Liver (tissue), 9 donors: ENCODE data around the gene ACTR3C. TPM values are rescaled to one million over a fixed set of nuclear protein-coding genes. Genes with fewer than 3 reads are reported as not detected.

Experiments
- DNase-seq: peaks from one replicate; pipeline ENCODE4 v3.0.0-alpha.2; 2017; ENCODE audit warnings: low spot score
- H3K27ac ChIP-seq, 2 donors: one replicate each; pipeline ENCODE4 v1.7.0; 2013; ENCODE audit warnings: inconsistent platforms in 2 of 2, low read length in 2 of 2, control low read depth in 1 of 2, low read depth in 1 of 2, mild to moderate bottlenecking in 1 of 2
- H3K27me3 ChIP-seq, 4 donors: one replicate each; pipeline versions ENCODE4 v1.6.1 to v1.7.0; 2013; ENCODE audit warnings: low read length in 3 of 4, inconsistent platforms in 1 of 4, mild to moderate bottlenecking in 1 of 4, moderate library complexity in 1 of 4; ENCODE audit not compliant: control insufficient read depth in 4 of 4, insufficient read depth in 4 of 4
- H3K36me3 ChIP-seq, 4 donors: one replicate each; pipeline versions ENCODE4 v1.6.1 to v1.7.0; 2013; ENCODE audit warnings: low read length in 3 of 4, mild to moderate bottlenecking in 3 of 4, low read depth in 1 of 4, moderate library complexity in 1 of 4; ENCODE audit not compliant: control insufficient read depth in 4 of 4, insufficient read depth in 3 of 4
- H3K4me1 ChIP-seq, 4 donors: one replicate each; pipeline versions ENCODE4 v1.6.1 to v1.7.0; 2013; ENCODE audit warnings: low read length in 3 of 4, mild to moderate bottlenecking in 3 of 4, moderate library complexity in 1 of 4; ENCODE audit not compliant: control insufficient read depth in 4 of 4, insufficient read depth in 4 of 4
- H3K4me3 ChIP-seq, 3 donors: one replicate each; pipeline versions ENCODE4 v1.6.1 to v1.7.0; 2013; ENCODE audit warnings: low read length in 3 of 3, control low read depth in 1 of 3, low read depth in 1 of 3, mild to moderate bottlenecking in 1 of 3
- H3K9ac ChIP-seq, 2 donors: one replicate each; pipeline ENCODE4 v1.7.0; 2013; ENCODE audit warnings: low read length in 2 of 2, mild to moderate bottlenecking in 2 of 2, moderate library complexity in 2 of 2, control low read depth in 1 of 2, low read depth in 1 of 2
- H3K9me3 ChIP-seq, 4 donors: one replicate each; pipeline versions ENCODE4 v1.6.1 to v1.7.0; 2013; ENCODE audit warnings: low read length in 3 of 4; ENCODE audit not compliant: control insufficient read depth in 4 of 4
- EGR1 ChIP-seq, 2 donors: IDR thresholded peaks; 2 replicates each; pipeline ENCODE4 v1.6.1; 2016 to 2018; ENCODE audit warnings: antibody characterized with exemption in 2 of 2, low read depth in 2 of 2
- FOXA1 ChIP-seq: IDR thresholded peaks from 2 replicates; pipeline ENCODE4 v1.6.1; 2016; ENCODE audit warnings: antibody characterized with exemption
- FOXA2 ChIP-seq: IDR thresholded peaks from 2 replicates; pipeline ENCODE4 v1.6.1; 2016; ENCODE audit warnings: antibody characterized with exemption
- GABPA ChIP-seq, 2 donors: IDR thresholded peaks in 1 of 2; conservative IDR thresholded peaks in 1 of 2; 2 replicates each; pipeline ENCODE4 v1.6.1; 2016; ENCODE audit warnings: antibody characterized with exemption in 2 of 2, mild to moderate bottlenecking in 1 of 2, moderate library complexity in 1 of 2
- HNF4A ChIP-seq, 2 donors: conservative IDR thresholded peaks; 2 replicates each; pipeline ENCODE4 v1.6.1; 2016; ENCODE audit warnings: antibody characterized with exemption in 2 of 2, mild to moderate bottlenecking in 2 of 2
- HNF4G ChIP-seq: IDR thresholded peaks from 2 replicates; pipeline ENCODE4 v1.6.1; 2016; ENCODE audit warnings: antibody characterized with exemption
- JUND ChIP-seq, 2 donors: IDR thresholded peaks; 2 replicates each; pipeline ENCODE4 v1.6.1; 2016; ENCODE audit warnings: antibody characterized with exemption in 2 of 2
- NR2F2 ChIP-seq: IDR thresholded peaks from 2 replicates; pipeline ENCODE4 v1.6.1; 2016; ENCODE audit warnings: antibody characterized with exemption
- RAD21 ChIP-seq, 2 donors: IDR thresholded peaks; 2 replicates each; pipeline ENCODE4 v1.6.1; 2016; ENCODE audit warnings: antibody characterized with exemption in 2 of 2, mild to moderate bottlenecking in 2 of 2
- RXRA ChIP-seq, 2 donors: IDR thresholded peaks; 2 replicates each; pipeline ENCODE4 v1.6.1; 2017 to 2018; ENCODE audit warnings: antibody characterized with exemption in 2 of 2, mild to moderate bottlenecking in 1 of 2
- SP1 ChIP-seq: IDR thresholded peaks from 2 replicates; pipeline ENCODE4 v1.6.1; 2018; ENCODE audit warnings: antibody characterized with exemption, mild to moderate bottlenecking
- TAF1 ChIP-seq: conservative IDR thresholded peaks from 2 replicates; pipeline ENCODE4 v1.6.1; 2016; ENCODE audit warnings: antibody characterized with exemption, mild to moderate bottlenecking
- YY1 ChIP-seq: IDR thresholded peaks from 2 replicates; pipeline ENCODE4 v1.6.1; 2016; ENCODE audit warnings: antibody characterized with exemption, mild to moderate bottlenecking
- WGBS: extraction: QIAGEN DNeasy Blood & Tissue Kit; methylation state at CpG from one replicate; pipeline ENCODE4 v1.1.7; 2013; 5-methylcytosine and 5-hydroxymethylcytosine counted together
- polyA plus RNA-seq, 2 donors: library from polyadenylated mRNA; stranded (reverse) in 1 of 2; unstranded in 1 of 2; fragments of 200-250 nt in 1 of 2; fragments of >200 nt in 1 of 2; fragmentation: Nextera tagmentation in 1 of 2; extraction: Ambion mirVana in 1 of 2; gene quantifications; one replicate each; pipeline versions ENCODE4 v1.2.1 to v1.2.3, GENCODE V29; 2013 to 2015
- total RNA-seq, 2 donors: library from RNA; depleted of rRNA; stranded (reverse); fragments of >200 nt; gene quantifications; one replicate each; pipeline ENCODE4 v1.2.3, GENCODE V29; 2014
- TF ChIP-seq, protein P1 (sequence below): fragments of 150-350 bp; IDR thresholded peaks from 2 replicates; pipeline ENCODE4 v1.5.1; 2017; ENCODE audit warnings: improper control_type of control experiment, low read depth, low read length; ENCODE audit not compliant: missing input control
- TF ChIP-seq, protein P2 (sequence below): IDR thresholded peaks from 2 replicates; pipeline ENCODE4 v1.6.1; 2016; ENCODE audit warnings: antibody characterized with exemption, mild to moderate bottlenecking
- TF ChIP-seq, protein P3 (sequence below): IDR thresholded peaks from 2 replicates; pipeline ENCODE4 v1.6.1; 2016; ENCODE audit warnings: antibody characterized with exemption
- TF ChIP-seq, protein P4 (sequence below): IDR thresholded peaks from 2 replicates; pipeline ENCODE4 v1.6.1; 2016; ENCODE audit warnings: antibody characterized with exemption
- TF ChIP-seq, protein P5 (sequence below): IDR thresholded peaks from 2 replicates; pipeline ENCODE4 v1.6.1; 2016; ENCODE audit warnings: antibody characterized with exemption
- donor health status: healthy.
- donor health status: healthy.
- donor health status: healthy.
- donor health status: healthy.
- donor health status: healthy.

The ACTR3C gene
- total and polyA plus RNA-seq, 4 donors = 3.0 to 61.7 (median 28.3) TPM

DNA sequence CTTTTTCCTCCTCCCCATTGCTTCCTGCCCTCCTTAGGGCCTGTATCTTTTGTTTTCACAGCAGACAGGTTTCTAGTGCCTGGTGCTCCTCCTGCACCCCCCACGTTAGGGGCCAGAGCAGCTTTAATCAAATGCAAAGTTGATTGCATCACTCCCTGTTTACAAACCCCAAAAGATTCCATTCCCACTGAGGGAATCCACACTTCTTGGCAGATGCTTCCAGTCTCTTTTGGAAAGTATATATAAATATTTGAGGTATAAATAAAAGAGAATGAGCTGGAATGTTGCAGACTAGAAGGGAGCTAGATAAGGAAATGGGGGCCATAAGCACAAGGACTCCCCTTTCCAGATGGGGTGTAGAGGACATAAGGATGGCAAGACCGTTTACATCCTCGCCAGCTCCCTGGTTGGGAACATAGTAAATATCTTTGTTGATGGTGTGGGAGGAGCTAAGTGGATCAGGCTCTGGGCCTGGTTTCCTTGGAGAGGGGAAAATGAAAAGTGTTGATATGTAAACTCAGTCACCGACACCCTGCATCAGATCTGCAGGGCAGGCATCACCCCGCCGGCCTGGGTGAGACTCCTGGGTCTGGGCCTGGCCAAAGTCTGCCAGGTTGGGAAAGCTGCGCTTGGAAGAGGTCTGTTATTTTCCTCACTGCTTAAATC is 11.9 kb upstream of the ACTR3C start:
- DNase-seq = no peak

More for the DNA sequence above, 11.9 kb upstream of the ACTR3C start:
- peaks cover 23 to 60% (median 55%) of the 10 kb centered on the region in 4 donors for H3K4me1 ChIP-seq
- WGBS = 30% methylated on average over 7 of the region's 7 CpGs
- no peaks in the 10 kb centered on the region for H3K27me3 ChIP-seq
- no peaks in the 10 kb centered on the region for H3K9me3 ChIP-seq
- H3K27ac ChIP-seq = peak overlapping the region; percentile 77 to 80
- TF ChIP-seq, protein P1, sequence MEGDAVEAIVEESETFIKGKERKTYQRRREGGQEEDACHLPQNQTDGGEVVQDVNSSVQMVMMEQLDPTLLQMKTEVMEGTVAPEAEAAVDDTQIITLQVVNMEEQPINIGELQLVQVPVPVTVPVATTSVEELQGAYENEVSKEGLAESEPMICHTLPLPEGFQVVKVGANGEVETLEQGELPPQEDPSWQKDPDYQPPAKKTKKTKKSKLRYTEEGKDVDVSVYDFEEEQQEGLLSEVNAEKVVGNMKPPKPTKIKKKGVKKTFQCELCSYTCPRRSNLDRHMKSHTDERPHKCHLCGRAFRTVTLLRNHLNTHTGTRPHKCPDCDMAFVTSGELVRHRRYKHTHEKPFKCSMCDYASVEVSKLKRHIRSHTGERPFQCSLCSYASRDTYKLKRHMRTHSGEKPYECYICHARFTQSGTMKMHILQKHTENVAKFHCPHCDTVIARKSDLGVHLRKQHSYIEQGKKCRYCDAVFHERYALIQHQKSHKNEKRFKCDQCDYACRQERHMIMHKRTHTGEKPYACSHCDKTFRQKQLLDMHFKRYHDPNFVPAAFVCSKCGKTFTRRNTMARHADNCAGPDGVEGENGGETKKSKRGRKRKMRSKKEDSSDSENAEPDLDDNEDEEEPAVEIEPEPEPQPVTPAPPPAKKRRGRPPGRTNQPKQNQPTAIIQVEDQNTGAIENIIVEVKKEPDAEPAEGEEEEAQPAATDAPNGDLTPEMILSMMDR = no peak
- TF ChIP-seq YY1 (peak; percentile 51), HNF4G (no peak), JUND (IDR thresholded peaks at IDR 0.05) (peak in 1 of 2 donors; percentile 32), TAF1 (no peak), RXRA (IDR thresholded peaks at IDR 0.05) (peak; percentile 19 to 60), NR2F2 (no peak), GABPA (IDR thresholded peaks at IDR 0.05 in 1 of 2, conservative IDR thresholded peaks at IDR 0.05 in 1 of 2) (no peak), EGR1 (IDR thresholded peaks at IDR 0.05; ENCODE audit: low read depth in 2 of 2) (peak in 1 of 2 donors; percentile 55), HNF4A (conservative IDR thresholded peaks at IDR 0.05) (peak in 1 of 2 donors; percentile 26), FOXA2 (peak; percentile 80), FOXA1 (peak; percentile 67), SP1 (peak; percentile 10), RAD21 (IDR thresholded peaks at IDR 0.05) (peak; percentile 20 to 24)
- TF ChIP-seq, protein P2, sequence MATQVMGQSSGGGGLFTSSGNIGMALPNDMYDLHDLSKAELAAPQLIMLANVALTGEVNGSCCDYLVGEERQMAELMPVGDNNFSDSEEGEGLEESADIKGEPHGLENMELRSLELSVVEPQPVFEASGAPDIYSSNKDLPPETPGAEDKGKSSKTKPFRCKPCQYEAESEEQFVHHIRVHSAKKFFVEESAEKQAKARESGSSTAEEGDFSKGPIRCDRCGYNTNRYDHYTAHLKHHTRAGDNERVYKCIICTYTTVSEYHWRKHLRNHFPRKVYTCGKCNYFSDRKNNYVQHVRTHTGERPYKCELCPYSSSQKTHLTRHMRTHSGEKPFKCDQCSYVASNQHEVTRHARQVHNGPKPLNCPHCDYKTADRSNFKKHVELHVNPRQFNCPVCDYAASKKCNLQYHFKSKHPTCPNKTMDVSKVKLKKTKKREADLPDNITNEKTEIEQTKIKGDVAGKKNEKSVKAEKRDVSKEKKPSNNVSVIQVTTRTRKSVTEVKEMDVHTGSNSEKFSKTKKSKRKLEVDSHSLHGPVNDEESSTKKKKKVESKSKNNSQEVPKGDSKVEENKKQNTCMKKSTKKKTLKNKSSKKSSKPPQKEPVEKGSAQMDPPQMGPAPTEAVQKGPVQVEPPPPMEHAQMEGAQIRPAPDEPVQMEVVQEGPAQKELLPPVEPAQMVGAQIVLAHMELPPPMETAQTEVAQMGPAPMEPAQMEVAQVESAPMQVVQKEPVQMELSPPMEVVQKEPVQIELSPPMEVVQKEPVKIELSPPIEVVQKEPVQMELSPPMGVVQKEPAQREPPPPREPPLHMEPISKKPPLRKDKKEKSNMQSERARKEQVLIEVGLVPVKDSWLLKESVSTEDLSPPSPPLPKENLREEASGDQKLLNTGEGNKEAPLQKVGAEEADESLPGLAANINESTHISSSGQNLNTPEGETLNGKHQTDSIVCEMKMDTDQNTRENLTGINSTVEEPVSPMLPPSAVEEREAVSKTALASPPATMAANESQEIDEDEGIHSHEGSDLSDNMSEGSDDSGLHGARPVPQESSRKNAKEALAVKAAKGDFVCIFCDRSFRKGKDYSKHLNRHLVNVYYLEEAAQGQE = peak; percentile 25
- TF ChIP-seq, protein P3, sequence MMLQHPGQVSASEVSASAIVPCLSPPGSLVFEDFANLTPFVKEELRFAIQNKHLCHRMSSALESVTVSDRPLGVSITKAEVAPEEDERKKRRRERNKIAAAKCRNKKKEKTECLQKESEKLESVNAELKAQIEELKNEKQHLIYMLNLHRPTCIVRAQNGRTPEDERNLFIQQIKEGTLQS = peak; percentile 64
- TF ChIP-seq, protein P4, sequence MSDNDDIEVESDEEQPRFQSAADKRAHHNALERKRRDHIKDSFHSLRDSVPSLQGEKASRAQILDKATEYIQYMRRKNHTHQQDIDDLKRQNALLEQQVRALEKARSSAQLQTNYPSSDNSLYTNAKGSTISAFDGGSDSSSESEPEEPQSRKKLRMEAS = peak; percentile 26
- TF ChIP-seq, protein P5, sequence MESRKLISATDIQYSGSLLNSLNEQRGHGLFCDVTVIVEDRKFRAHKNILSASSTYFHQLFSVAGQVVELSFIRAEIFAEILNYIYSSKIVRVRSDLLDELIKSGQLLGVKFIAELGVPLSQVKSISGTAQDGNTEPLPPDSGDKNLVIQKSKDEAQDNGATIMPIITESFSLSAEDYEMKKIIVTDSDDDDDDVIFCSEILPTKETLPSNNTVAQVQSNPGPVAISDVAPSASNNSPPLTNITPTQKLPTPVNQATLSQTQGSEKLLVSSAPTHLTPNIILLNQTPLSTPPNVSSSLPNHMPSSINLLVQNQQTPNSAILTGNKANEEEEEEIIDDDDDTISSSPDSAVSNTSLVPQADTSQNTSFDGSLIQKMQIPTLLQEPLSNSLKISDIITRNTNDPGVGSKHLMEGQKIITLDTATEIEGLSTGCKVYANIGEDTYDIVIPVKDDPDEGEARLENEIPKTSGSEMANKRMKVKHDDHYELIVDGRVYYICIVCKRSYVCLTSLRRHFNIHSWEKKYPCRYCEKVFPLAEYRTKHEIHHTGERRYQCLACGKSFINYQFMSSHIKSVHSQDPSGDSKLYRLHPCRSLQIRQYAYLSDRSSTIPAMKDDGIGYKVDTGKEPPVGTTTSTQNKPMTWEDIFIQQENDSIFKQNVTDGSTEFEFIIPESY = peak; percentile 39
- H3K36me3 ChIP-seq = peaks cover 0 to 21% (median 7%) of the 10 kb centered on the region in 4 donors
- no peak overlapping the region for H3K4me3 ChIP-seq
- no peak overlapping the region for H3K9ac ChIP-seq
